ENCODE results near the gene TMEM150B.

- TF ChIP-seq CTCF (IDR thresholded peaks at IDR 0.05): no peak
- TF ChIP-seq REST (IDR thresholded peaks at IDR 0.05; ENCODE audit: low read depth, low read length): no peak
- TF ChIP-seq EZH2phosphoT487 (IDR thresholded peaks at IDR 0.05; ENCODE audit: borderline replicate concordance, low read depth): no peak
- no peak for TF ChIP-seq MXI1 (IDR thresholded peaks at IDR 0.05; ENCODE audit: low read depth, low read length)
Measured at GRCh38 chr19:55300886-55301458, 24.2 kb downstream of the TMEM150B start.
